Heart left ventricle (tissue), 16 donors: ENCODE measurements around the gene RGMA. TPM values are rescaled to one million over a fixed set of nuclear protein-coding genes. Genes with fewer than 3 reads are reported as not detected.

Experiments used
- ATAC-seq, 4 donors: fragments of 200-7000 bp; cut with Tn5 transposase; one replicate each; pipeline ENCODE4 v1.9.1; 2020 to 2022; ENCODE audit warnings: moderate library complexity in 4 of 4, mild to moderate bottlenecking in 3 of 4, moderate number of reproducible peaks in 1 of 4
- DNase-seq, 5 donors: peaks; one replicate each; pipeline ENCODE4 v3.0.0-alpha.2; 2020
- H3K27ac ChIP-seq, 12 donors: fragments of 200-600 bp; sonication (generic) in 4 of 12; one replicate each; pipeline versions ENCODE4 v1.5.0 to v1.8.0; 2016 to 2022; ENCODE audit warnings: mild to moderate bottlenecking in 2 of 12
- H3K27me3 ChIP-seq, 9 donors: fragments of 200-600 bp; sonication (generic) in 2 of 9; one replicate each; pipeline versions ENCODE4 v1.5.1 to v1.8.0; 2016 to 2022; ENCODE audit warnings: mild to moderate bottlenecking in 3 of 9
- H3K36me3 ChIP-seq, 9 donors: fragments of 200-600 bp; sonication (generic) in 2 of 9; one replicate each; pipeline versions ENCODE4 v1.5.0 to v1.8.0; 2018 to 2022; ENCODE audit warnings: mild to moderate bottlenecking in 2 of 9
- H3K4me1 ChIP-seq, 12 donors: fragments of 200-600 bp; sonication (generic) in 4 of 12; one replicate each; pipeline versions ENCODE4 v1.5.0 to v1.8.0; 2016 to 2022; ENCODE audit warnings: mild to moderate bottlenecking in 3 of 12
- H3K4me3 ChIP-seq, 12 donors: fragments of 200-600 bp; sonication (generic) in 4 of 12; one replicate each; pipeline versions ENCODE4 v1.5.0 to v1.8.0; 2017 to 2022; ENCODE audit warnings: mild to moderate bottlenecking in 9 of 12, moderate library complexity in 4 of 12
- H3K9me3 ChIP-seq, 12 donors: fragments of 200-600 bp; sonication (generic) in 4 of 12; one replicate each; pipeline versions ENCODE4 v1.5.0 to v1.8.0; 2016 to 2022; ENCODE audit warnings: mild to moderate bottlenecking in 1 of 12
- POLR2A ChIP-seq, 2 donors: fragments of 450-650 bp; IDR thresholded peaks; one replicate each; pipeline ENCODE4 v1.6.1; 2017; ENCODE audit warnings: antibody characterized with exemption in 2 of 2, mild to moderate bottlenecking in 2 of 2, moderate library complexity in 2 of 2
- WGBS, 4 donors: extraction: QIAGEN DNeasy Blood & Tissue Kit in 2 of 4; methylation state at CpG; one replicate each; pipeline versions ENCODE4 v1.1.5 to v1.1.7; 2013 to 2018; 5-methylcytosine and 5-hydroxymethylcytosine counted together
- intact Hi-C, 10 donors: fragments of 100-400 bp; cut with DNase I; formaldehyde crosslinking; loops; one replicate each; pipeline versions ENCODE4 v1.11.1 to v1.14.2; 2022
- polyA plus RNA-seq, 2 donors: library from polyadenylated mRNA; stranded (reverse); fragments of 200-250 nt; gene quantifications; one replicate each; pipeline ENCODE4 v1.2.3, GENCODE V29; 2013
- total RNA-seq, 9 donors: library from RNA; depleted of rRNA in 2 of 9; stranded (reverse); fragments of >200 nt in 2 of 9; fragmentation: NEBNext Ultra II Directional in 3 of 9; extraction: Animal tissue kit (Norgen Biotek cat#: 25700) in 3 of 9; gene quantifications; one replicate each; pipeline versions ENCODE4 v1.1.0 to v1.2.4, GENCODE V29; 2016 to 2023
- TF ChIP-seq, protein P1 (sequence below), 12 donors: fragments of 200-600 bp; sonication (generic) in 4 of 12; IDR thresholded peaks; one replicate each; pipeline versions ENCODE4 v1.5.0 to v1.8.0; 2018 to 2022; ENCODE audit warnings: antibody characterized with exemption in 12 of 12, mild to moderate bottlenecking in 5 of 12
- donor health status: ischemic (EF 13 %, LVEDD 7.1; RV severe dilation, severe dysfunction).
- donor health status: healthy with polysubstance abuse.
- donor health status: DM: no; HTN: yes; CAD: no.
- donor health status: DM: no; HTN: no; CAD: no.
- donor health status: ischemic (EF 25% LVEDD 6.9; RV normal size, moderate dysfunction).
- donor health status: ischemic (EF 25% LVEDD 5.7; RV mildly dilated, moderate dysfunction).
- donor health status: healthy.
- donor health status: DM: yes; HTN: yes; CAD: no.
- donor health status: ischemic (EF 35%, LVEDD 5.7; RV mildly dilated, moderate dysfunction).
- donor health status: nonischemic (EF 11% LVEDD 7.7; RV severe dilation, severe dysfunction).
- donor health status: DM: yes; HTN: yes; CAD: no.
- donor health status: PGD.
- donor health status: ischemic (EF 29% LVEDD 5.4; RV normal size, mild dysfunction).
- donor health status: nonischemic (EF 23%, LVEDD 6.1; RV moderate dilation, normal function).

Gene RGMA
- total and polyA plus RNA-seq, 11 donors = 4.7 to 20.8 (median 14.8) TPM

DNA sequence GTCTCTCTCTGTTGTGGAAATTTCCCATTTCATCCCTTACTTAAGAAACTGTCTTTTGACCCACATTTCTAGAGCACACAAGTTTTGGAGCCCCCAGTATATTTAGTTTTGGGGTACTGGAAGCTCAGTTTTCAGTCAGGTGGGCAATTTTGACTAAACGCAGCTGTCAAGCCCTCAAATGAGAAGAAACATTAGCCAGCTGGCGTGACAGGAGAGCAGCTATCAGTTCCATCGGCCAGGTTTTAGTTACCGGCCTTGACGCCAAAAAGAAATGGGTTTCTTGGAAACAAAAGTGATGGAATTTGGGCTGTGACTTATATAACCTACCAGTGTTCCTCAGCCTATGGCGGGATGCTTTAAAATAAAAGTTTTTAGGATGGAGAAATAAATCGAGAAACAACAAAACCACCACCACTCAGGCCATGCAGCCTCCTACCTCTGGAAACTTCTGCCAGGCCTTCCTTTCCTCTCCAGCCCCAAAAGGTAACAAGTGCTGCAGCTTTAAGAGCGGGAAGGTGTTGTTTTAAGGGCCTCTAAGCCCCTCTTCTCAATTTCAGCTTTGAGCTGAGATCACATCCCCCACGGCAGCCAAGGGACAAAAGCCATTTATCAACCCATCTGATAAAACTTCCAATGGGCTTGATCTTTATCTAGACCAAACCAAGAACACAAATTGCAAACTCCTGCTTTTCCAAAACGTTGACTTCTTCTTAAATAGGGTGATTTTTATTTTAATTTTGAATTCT lies 18.3 kb downstream of the RGMA start:
- Histone ChIP-seq H3K36me3 (peaks cover 0 to under 1% (median 0%) of the 10 kb centered on the region in 9 donors), H3K9me3 (no peaks in the 10 kb centered on the region), H3K4me3 (peak overlapping the region in 11 of 12 donors; percentile 59 to 77 (median 65)), H3K4me1 (peaks cover 0 to 50% (median 17%) of the 10 kb centered on the region in 12 donors), H3K27me3 (peaks cover 0 to 42% (median 0%) of the 10 kb centered on the region in 9 donors), H3K27ac (peak overlapping the region in 10 of 12 donors; percentile 50 to 91 (median 78))
- 68 to 75% (median 72%) methylated on average over 10 of the region's 10 CpGs for WGBS, 4 donors
- TF ChIP-seq, protein P1, sequence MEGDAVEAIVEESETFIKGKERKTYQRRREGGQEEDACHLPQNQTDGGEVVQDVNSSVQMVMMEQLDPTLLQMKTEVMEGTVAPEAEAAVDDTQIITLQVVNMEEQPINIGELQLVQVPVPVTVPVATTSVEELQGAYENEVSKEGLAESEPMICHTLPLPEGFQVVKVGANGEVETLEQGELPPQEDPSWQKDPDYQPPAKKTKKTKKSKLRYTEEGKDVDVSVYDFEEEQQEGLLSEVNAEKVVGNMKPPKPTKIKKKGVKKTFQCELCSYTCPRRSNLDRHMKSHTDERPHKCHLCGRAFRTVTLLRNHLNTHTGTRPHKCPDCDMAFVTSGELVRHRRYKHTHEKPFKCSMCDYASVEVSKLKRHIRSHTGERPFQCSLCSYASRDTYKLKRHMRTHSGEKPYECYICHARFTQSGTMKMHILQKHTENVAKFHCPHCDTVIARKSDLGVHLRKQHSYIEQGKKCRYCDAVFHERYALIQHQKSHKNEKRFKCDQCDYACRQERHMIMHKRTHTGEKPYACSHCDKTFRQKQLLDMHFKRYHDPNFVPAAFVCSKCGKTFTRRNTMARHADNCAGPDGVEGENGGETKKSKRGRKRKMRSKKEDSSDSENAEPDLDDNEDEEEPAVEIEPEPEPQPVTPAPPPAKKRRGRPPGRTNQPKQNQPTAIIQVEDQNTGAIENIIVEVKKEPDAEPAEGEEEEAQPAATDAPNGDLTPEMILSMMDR (IDR thresholded peaks at IDR 0.05) = no peak
- intact Hi-C loops = loop anchor here in 1 of 10 donors (5.0 kb wide), 1 partner anchor 38 kb away; no protein-coding TSS in a partner anchor
- no peak for ATAC-seq
- DNase-seq = no peak

GRCh38 chr15:93070132-93070531 lies 18.9 kb downstream of the RGMA start:
- 72 to 80% (median 78%) methylated on average over 10 of the region's 10 CpGs for WGBS, 4 donors
- intact Hi-C loops = loop anchor here in 1 of 10 donors (5.0 kb wide), 1 partner anchor 38 kb away; no protein-coding TSS in a partner anchor
- H3K27ac ChIP-seq = peak overlapping the region in 5 of 12 donors; percentile 20 to 91 (median 88)

GRCh38 chr15:93068581-93069199 lies 20.3 kb downstream of the RGMA start:
- no peak for DNase-seq
- peak overlapping the region in 3 of 12 donors; percentile 49 to 91 (median 57) for H3K27ac ChIP-seq
- H3K4me1 ChIP-seq = peaks cover 0 to 60% (median 20%) of the 10 kb centered on the region in 12 donors
- H3K36me3 ChIP-seq = peaks cover 0 to 5% (median 0%) of the 10 kb centered on the region in 9 donors
- ATAC-seq = no peak
- H3K4me3 ChIP-seq = no peak overlapping the region
- no peaks in the 10 kb centered on the region for H3K9me3 ChIP-seq
- TF ChIP-seq, protein P1 (IDR thresholded peaks at IDR 0.05) = no peak
- no peak for TF ChIP-seq POLR2A (IDR thresholded peaks at IDR 0.05)
- intact Hi-C loops = no loop called here
- WGBS, 4 donors = 89 to 95% (median 93%) methylated on average over 6 of the region's 6 CpGs
- H3K27me3 ChIP-seq = peaks cover 0 to 29% (median 0%) of the 10 kb centered on the region in 9 donors

More at GRCh38 chr15:93070132-93070531, 18.9 kb downstream of the RGMA start:
- DNase-seq = no peak
- no peak for TF ChIP-seq POLR2A (IDR thresholded peaks at IDR 0.05)
- Histone ChIP-seq H3K4me1 (peaks cover 0 to 55% (median 17%) of the 10 kb centered on the region in 12 donors), H3K36me3 (peaks cover 0 to 5% (median 0%) of the 10 kb centered on the region in 9 donors), H3K9me3 (no peaks in the 10 kb centered on the region), H3K27me3 (peaks cover 0 to 42% (median 0%) of the 10 kb centered on the region in 9 donors), H3K4me3 (peak overlapping the region in 8 of 12 donors; percentile 64 to 77 (median 68))
- ATAC-seq = no peak

GRCh38 chr15:93067649-93068085 lies 21.3 kb downstream of the RGMA start:
- no peak for DNase-seq
- intact Hi-C loops = no loop called here
- peak overlapping the region in 1 of 12 donors; percentile 21 for H3K4me3 ChIP-seq
- no peak for TF ChIP-seq POLR2A (IDR thresholded peaks at IDR 0.05)
- TF ChIP-seq, protein P1 (IDR thresholded peaks at IDR 0.05) = no peak
- no peak for ATAC-seq
- 70 to 85% (median 79%) methylated on average over 4 of the region's 4 CpGs for WGBS, 4 donors
- H3K4me1 ChIP-seq = peaks cover 0 to 62% (median 17%) of the 10 kb centered on the region in 12 donors
- H3K27ac ChIP-seq = peak overlapping the region in 8 of 12 donors; percentile 20 to 91 (median 53)
- peaks cover 0 to 5% (median 0%) of the 10 kb centered on the region in 9 donors for H3K36me3 ChIP-seq
- H3K9me3 ChIP-seq = no peaks in the 10 kb centered on the region
- H3K27me3 ChIP-seq = peaks cover 0 to 19% (median 0%) of the 10 kb centered on the region in 9 donors
